ENCODE data around the gene RPS5. TPM values are rescaled to one million over a fixed set of nuclear protein-coding genes. Genes with fewer than 3 reads are reported as not detected.

RPS5 gene
- total RNA-seq, 1 experiment from 2014 or later: 1,487 TPM

DNA sequence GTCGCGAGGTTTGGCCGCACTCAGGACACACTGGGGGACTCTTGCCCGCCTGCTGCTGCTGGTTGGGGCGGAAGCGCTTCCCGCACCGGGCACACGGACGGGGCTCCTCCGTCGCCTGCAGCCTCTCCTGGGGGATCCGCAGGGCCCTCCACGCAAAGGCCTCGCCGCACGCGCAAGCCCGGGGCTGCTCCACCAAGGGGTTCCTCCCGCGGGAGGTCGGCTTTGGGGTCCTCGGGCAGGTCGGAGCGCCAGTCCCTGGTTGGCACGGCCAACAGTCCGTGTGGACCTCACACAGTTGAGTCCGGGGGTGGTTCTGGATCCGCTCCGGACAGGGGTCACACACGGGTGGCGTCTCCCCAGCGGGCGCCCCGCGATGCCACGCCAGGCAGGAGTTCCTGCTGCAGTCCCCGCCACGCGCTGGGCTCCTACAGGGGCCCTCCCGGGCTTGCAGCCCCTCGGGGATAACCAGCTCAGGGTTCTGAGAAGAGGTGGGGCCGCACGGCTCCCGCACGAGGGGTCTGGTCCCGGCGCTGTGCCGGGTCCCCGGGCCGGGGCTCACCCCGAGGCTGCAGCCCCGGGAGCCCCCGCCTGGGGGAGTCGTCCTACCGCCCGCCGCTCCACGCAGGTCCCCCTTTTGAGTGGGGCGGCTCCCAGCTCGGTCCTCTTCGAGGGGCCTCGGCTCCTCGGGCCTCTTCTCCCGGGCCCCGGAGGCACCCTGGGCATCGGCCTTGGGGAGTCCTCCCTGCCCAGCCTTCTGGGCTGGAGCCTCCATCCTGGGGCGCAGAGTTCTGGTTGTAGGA is 18.3 kb upstream of the RPS5 start:
- BruUV-seq (replicated peaks): no TSS peak
- no peak overlapping the region for H3K4me3 ChIP-seq (ENCODE audit: low read depth in 2 of 2, low read length in 2 of 2)
- H3K4me1 ChIP-seq (ENCODE audit: control insufficient read depth, insufficient read depth, low read length): no peaks in the 10 kb centered on the region
- intact Hi-C loops (cut with micrococcal nuclease; ENCODE audit: unreplicated experiment): no loop called here
- TF ChIP-seq POLR2AphosphoS5 (IDR thresholded peaks at IDR 0.05; ENCODE audit: low read depth, low read length) (no peak), SIN3A (IDR thresholded peaks at IDR 0.05; ENCODE audit: borderline replicate concordance, insufficient read depth, low read depth, low read length) (no peak)
- TF ChIP-seq, protein P1, sequence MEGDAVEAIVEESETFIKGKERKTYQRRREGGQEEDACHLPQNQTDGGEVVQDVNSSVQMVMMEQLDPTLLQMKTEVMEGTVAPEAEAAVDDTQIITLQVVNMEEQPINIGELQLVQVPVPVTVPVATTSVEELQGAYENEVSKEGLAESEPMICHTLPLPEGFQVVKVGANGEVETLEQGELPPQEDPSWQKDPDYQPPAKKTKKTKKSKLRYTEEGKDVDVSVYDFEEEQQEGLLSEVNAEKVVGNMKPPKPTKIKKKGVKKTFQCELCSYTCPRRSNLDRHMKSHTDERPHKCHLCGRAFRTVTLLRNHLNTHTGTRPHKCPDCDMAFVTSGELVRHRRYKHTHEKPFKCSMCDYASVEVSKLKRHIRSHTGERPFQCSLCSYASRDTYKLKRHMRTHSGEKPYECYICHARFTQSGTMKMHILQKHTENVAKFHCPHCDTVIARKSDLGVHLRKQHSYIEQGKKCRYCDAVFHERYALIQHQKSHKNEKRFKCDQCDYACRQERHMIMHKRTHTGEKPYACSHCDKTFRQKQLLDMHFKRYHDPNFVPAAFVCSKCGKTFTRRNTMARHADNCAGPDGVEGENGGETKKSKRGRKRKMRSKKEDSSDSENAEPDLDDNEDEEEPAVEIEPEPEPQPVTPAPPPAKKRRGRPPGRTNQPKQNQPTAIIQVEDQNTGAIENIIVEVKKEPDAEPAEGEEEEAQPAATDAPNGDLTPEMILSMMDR (IDR thresholded peaks at IDR 0.05): no peak
- H3K27ac ChIP-seq (ENCODE audit: low read length): no peak overlapping the region
- POLR2A ChIA-PET: no interaction called here
- in situ Hi-C loops (cut with HindIII; ENCODE audit: low pct_unique_long_range_greater_than_20kb, low sequenced_read_pairs): no loop called here
- no peaks in the 10 kb centered on the region for H3K36me3 ChIP-seq (ENCODE audit: control insufficient read depth, insufficient read depth, low read length)
- H3K27me3 ChIP-seq (ENCODE audit: control insufficient read depth, insufficient read depth, low read length): no peaks in the 10 kb centered on the region
- DNase-seq (ENCODE audit: low read depth, low spot score) (no peak), ATAC-seq (no peak)
- no peaks in the 10 kb centered on the region for H3K9me3 ChIP-seq (ENCODE audit: control insufficient read depth, insufficient read depth, low read depth, low read length)
- CTCF ChIA-PET: no interaction called here

DNA sequence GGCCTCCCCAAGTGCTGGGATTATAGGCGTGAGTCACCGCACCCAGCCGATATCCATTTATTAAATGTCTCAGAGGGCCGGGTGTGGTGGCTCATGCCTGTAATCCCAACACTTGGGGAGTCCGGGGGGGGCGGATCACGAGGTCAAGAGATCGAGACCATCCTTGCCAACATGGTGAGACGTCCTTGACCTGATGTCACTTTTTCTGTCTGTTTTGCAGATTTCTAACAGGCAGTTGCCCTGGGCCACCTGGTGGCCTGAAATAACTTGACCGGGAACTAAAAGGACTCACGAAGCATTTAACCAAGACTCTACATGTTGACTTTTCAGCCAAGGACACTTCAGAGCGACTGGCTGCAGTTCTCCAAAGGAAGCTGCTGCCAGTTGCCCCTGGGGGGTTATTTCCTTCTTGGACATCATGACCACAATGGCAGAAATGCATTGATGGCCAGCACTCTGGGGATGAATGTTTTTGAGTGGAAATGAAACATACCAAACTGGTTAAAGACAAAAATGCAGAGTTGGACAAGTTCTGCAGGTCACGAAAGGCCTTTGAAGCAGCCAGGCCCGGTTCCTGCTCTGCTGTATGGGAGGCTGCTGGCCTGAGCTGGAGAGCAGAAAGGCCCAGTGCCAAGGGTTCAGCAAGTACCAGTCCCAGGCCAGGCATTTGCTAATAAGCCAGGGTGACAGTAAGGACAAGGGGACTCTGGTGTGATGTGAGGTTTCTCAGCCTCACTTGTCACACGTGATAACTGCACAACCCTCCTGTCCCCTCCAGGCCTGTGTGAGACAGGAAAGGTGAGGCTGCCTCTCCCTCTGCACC is 14.5 kb upstream of the RPS5 start:
- Histone ChIP-seq H3K4me3 (ENCODE audit: low read depth in 2 of 2, low read length in 2 of 2) (no peak overlapping the region), H3K27ac (ENCODE audit: low read length) (no peak overlapping the region), H3K9me3 (ENCODE audit: control insufficient read depth, insufficient read depth, low read depth, low read length) (no peaks in the 10 kb centered on the region), H3K36me3 (ENCODE audit: control insufficient read depth, insufficient read depth, low read length) (no peaks in the 10 kb centered on the region), H3K4me1 (ENCODE audit: control insufficient read depth, insufficient read depth, low read length) (no peaks in the 10 kb centered on the region), H3K27me3 (ENCODE audit: control insufficient read depth, insufficient read depth, low read length) (no peaks in the 10 kb centered on the region)
- TF ChIP-seq, protein P1 (IDR thresholded peaks at IDR 0.05): no peak
- TF ChIP-seq SIN3A (IDR thresholded peaks at IDR 0.05; ENCODE audit: borderline replicate concordance, insufficient read depth, low read depth, low read length) (no peak), TCF7L2 (IDR thresholded peaks at IDR 0.05; ENCODE audit: low read depth, low read length) (no peak), POLR2AphosphoS5 (IDR thresholded peaks at IDR 0.05; ENCODE audit: low read depth, low read length) (no peak)
- TF ChIP-seq, protein P2, sequence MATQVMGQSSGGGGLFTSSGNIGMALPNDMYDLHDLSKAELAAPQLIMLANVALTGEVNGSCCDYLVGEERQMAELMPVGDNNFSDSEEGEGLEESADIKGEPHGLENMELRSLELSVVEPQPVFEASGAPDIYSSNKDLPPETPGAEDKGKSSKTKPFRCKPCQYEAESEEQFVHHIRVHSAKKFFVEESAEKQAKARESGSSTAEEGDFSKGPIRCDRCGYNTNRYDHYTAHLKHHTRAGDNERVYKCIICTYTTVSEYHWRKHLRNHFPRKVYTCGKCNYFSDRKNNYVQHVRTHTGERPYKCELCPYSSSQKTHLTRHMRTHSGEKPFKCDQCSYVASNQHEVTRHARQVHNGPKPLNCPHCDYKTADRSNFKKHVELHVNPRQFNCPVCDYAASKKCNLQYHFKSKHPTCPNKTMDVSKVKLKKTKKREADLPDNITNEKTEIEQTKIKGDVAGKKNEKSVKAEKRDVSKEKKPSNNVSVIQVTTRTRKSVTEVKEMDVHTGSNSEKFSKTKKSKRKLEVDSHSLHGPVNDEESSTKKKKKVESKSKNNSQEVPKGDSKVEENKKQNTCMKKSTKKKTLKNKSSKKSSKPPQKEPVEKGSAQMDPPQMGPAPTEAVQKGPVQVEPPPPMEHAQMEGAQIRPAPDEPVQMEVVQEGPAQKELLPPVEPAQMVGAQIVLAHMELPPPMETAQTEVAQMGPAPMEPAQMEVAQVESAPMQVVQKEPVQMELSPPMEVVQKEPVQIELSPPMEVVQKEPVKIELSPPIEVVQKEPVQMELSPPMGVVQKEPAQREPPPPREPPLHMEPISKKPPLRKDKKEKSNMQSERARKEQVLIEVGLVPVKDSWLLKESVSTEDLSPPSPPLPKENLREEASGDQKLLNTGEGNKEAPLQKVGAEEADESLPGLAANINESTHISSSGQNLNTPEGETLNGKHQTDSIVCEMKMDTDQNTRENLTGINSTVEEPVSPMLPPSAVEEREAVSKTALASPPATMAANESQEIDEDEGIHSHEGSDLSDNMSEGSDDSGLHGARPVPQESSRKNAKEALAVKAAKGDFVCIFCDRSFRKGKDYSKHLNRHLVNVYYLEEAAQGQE (IDR thresholded peaks at IDR 0.05; ENCODE audit: insufficient read depth in 1 of 2, low read depth in 2 of 2, low read length in 1 of 2): no peak
- in situ Hi-C loops (cut with HindIII; ENCODE audit: low pct_unique_long_range_greater_than_20kb, low sequenced_read_pairs): no loop called here
- intact Hi-C loops (cut with micrococcal nuclease; ENCODE audit: unreplicated experiment): no loop called here
- CTCF ChIA-PET: no interaction called here
- DNase-seq (ENCODE audit: low read depth, low spot score): no peak
- ATAC-seq: peak; percentile 48; the same call in 1 of the 2 replicates
- BruUV-seq (replicated peaks): no TSS peak
- POLR2A ChIA-PET: no interaction called here
